ENCODE data around the gene DUSP8. TPM values are rescaled to one million over a fixed set of nuclear protein-coding genes. Genes with fewer than 3 reads are reported as not detected.
"Not testable (repeated sequence)": the region's sequence is repeated elsewhere in the genome, so short reads cannot be mapped to it uniquely, and the experiment has no call there.

The DUSP8 gene, protein sequence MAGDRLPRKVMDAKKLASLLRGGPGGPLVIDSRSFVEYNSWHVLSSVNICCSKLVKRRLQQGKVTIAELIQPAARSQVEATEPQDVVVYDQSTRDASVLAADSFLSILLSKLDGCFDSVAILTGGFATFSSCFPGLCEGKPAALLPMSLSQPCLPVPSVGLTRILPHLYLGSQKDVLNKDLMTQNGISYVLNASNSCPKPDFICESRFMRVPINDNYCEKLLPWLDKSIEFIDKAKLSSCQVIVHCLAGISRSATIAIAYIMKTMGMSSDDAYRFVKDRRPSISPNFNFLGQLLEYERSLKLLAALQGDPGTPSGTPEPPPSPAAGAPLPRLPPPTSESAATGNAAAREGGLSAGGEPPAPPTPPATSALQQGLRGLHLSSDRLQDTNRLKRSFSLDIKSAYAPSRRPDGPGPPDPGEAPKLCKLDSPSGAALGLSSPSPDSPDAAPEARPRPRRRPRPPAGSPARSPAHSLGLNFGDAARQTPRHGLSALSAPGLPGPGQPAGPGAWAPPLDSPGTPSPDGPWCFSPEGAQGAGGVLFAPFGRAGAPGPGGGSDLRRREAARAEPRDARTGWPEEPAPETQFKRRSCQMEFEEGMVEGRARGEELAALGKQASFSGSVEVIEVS
- polyA plus RNA-seq (ENCODE audit: insufficient read length): 28.4 TPM

DNA sequence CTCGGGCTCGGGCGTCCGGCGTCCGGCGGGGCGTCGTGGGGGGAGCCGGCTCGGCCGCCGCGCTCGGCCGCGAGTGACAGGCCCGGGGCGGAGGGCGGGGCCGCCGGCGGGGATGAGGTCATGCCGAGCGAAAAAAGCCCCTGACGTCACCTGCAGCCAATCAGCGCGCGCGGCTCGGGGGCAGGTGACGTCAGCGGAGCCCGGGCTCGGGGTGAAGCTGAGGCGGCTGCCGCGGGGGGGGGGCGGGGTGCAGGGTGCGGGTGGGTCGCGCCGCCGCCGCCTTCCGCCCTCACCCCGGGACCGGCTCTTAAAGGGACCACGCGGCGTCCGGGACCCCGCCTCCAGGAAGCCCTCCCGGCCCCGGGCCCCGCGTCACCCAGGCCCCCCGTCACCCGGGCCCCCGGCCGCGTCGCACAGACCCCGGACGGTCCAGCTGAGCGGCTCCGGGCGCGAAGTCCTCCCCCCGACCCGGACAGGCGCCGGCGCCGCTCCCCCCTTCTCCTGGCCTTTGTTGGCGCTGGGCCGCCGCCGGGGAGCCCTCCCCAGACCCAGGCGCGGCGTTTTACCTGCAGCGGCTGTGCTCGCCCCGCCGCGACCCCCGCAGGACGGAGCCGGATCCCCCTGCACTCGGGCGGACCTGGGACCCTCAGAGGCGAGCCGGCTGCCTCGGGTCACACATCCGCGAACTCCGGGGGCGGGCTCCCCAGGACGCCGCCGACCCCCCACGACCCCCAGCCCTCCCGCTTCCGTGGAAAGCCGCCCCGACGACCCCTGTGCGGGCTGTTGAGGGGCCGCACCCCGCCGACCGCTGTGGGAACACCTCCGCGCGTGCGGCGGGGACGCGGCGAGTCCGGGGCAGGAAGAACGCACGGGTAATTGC is at the start of gene DUSP8:
TSS of gene DUSP8 (minus strand) at position 75 of the 880 bp plus-strand sequence. CDS start 6,445 bp downstream, outside the sequence.
- peak; percentile 92 for DNase-seq

DNA sequence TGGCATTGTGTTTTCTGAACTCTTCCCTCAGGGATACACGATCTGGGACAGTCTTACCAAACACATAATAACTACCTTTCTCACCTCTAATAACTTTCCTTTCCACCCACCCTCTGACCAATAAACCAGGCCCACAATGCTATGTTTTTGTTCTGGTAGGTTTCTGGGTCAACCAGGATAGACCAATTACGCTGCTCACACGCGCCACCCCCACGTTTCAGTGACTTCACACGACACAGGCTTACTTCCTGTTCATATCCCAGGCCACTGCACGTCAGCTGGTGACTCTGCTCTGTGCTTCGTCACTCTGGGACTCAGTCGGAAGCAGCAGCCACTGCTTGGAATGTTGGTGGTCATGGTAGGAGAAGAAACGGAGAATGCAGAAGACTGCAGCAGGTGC is 47.4 kb upstream of the DUSP8 start:
- DNase-seq: no peak

DNA sequence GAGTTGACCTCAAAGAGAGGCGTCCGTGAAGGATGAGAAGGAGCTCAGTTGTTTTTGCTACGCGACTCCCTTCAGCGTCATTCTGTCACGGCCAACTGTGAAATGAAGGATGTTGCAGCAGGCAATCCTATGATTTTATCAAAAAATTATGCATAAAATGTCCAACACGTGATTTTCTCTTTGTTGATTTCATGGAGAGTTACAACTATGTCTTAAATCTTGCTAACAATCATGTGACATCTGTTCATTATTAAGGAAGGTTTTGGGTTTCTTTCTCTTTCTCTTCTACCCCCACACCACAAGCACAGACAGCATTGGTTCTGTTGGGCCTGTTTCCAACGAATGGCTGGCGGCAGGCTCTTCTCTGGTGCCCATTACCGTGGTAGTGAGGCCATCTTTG is 46.2 kb upstream of the DUSP8 start:
- DNase-seq: no peak

DNA sequence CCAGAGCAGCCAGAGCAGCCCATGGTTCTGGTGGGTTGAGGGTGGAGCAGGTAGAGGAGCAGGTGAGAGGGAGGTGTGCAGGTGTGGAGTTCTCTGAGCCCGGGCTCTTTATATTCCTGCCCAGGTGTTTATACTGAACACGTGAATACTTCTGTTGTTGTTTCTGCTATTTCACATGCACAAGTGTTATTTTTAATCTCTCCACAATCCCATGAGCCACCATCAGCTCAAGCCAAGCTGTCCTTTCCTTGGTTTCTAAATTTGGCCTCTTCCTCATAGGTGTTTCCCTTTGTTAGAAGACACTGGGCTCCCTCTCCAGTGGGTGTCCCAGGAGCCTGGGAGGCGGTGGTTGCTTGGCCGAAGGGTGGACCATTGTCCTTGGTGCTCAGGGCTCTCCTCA is 36.3 kb upstream of the DUSP8 start, which contains the start of gene KRTAP5-3:
TSS of gene KRTAP5-3 (minus strand) at position 101 of the 400 bp plus-strand sequence. CDS start at position 23, 78 bp downstream.
- DNase-seq: no peak

DNA sequence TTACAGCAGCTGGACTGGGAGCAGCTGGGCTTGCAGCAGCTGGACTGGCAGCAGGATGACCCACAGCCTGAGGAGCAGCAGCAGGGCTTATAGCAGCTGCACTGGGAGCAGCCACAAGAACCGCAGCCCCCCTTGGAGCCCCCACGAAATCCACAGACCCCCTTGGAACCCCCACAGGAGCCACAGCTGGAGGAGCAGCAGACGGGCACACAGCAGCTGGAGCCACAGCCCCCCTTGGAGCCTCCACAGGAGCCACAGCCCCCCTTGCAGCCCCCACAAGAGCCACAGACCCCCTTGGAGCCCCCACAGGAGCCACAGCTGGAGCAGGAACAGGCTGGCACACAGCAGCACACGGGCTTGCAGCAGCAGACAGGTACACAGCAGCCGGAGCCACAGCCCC is 35.8 kb upstream of the DUSP8 start:
- DNase-seq: not testable (repeated sequence)

DNA sequence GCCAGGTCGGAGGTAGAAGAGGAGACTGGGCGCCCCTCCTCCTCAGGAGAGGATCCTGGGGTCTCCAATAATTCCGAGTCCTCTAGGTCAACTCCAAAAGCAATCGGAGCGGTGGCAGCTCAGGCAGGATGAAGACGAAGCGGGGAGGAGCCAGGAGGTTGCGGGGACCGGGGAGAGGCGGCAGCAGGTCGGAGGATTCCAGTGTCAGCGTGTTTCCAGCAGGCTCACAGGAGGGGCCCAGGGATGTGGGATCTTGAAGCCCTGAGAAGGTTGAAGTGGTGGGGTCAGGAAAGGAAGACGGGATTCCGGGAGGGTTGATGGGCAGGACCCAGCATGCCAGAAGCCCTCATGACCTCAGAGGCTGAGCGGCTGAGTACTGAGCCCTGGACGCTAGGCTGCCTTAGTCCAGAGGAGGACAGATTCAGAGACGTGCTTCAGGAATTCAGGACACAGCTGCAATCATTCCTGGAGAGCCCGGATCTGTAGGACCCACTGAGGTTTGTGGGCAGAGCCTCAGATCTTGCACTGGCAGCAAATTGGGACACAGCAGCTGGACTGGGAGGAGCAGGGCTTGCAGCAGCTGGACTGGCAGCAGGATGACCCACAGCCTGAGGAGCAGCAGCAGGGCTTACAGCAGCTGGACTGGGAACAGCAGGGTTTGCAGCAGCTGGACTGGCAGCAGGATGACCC is 35.2 kb upstream of the DUSP8 start:
- not testable (repeated sequence) for DNase-seq

DNA sequence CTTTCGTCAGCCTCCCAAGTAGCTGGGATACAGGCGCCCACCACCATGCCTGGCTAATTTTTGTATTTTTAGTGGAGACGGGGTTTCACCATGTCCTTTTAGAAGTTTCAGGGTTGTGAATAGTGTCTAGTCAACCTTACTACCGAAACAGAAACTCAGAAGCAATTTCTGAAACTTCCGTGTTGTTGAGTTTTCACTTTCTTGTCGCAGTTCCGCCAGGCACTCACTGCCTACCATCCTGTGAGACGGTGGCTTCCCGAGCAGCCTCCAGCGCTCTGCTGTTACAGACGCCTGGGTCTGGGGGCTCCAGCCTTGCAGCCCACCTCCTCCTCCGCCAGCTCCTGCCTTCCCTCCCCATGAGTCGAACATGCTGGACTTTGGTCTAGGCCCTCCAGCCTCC is 33.9 kb upstream of the DUSP8 start:
- DNase-seq: not testable (repeated sequence)

DNA sequence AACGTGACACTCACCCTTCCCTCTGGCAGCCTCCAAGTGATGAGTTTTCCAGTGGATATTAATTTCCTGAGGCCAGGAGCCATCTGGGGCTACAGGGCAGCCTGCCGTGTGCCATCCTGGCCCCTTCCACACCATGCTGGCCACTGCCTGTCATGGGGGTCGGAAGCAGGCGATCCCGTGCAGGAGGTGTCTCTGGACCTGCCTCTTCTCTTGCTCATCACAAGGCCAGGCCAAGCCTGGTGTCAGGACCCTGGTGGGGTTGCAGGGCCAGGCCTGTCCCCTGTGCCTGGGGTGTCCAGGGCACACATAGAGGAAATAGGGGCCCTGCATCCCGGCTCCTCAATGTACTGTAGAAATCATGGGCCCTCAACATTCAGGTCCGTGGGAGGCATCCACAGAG is 32.6 kb upstream of the DUSP8 start:
- no peak for DNase-seq

DNA sequence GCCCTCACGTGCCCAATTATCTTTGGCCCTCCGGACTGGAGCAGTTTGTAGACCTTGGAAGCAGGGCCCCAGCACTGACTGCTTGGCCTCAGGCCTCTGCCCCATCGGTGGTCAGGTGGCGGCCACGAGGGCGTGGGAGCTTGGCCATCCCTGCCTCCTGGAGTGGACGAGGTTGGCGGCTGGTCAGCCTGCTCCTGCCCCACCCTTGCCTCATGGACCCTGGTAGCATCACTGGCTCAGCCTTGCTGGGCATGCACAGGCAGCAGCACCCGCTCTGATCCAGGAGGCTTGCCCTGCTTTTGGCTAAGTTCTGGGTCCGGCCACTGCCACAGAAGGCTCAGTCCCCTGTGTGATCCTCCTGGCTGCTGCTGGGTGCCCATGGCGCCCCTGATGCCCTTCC is 32.1 kb upstream of the DUSP8 start:
- DNase-seq: no peak

DNA sequence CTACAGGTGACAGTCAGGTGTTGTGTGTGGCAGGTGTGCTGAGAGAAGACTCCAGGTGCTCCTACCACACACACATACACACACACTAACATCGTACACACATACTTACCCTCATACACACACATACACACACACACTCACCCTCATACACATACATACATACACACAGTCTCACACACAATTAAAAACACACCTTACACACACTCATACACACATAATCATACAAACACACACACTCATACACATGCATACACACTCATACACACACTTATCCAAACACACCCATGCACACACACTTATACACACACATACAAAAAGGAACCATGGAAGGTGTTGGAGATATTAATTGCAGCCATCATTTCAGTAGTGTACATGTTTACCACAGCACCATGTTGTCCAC is 31.6 kb upstream of the DUSP8 start:
- DNase-seq: no peak

DNA sequence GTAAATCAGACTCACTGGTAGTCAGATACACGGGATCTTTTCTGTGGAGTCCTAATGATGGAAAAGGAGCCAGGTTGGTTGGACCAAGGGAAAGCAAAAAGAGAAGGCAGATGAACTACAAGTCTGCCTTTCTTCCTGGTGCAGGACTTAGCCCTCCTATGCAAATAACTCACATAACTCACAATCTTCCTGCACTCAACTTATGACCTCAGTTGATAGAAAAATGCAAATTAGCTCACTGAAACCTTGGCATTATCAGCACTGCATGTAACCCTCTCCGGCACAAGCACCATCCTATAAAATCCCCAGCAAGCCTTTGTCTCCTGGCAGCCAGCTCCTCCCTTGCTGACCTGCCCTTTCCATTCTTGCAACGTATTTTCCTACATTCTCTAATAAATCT is 29.6 kb upstream of the DUSP8 start:
- not testable (repeated sequence) for DNase-seq

DNA sequence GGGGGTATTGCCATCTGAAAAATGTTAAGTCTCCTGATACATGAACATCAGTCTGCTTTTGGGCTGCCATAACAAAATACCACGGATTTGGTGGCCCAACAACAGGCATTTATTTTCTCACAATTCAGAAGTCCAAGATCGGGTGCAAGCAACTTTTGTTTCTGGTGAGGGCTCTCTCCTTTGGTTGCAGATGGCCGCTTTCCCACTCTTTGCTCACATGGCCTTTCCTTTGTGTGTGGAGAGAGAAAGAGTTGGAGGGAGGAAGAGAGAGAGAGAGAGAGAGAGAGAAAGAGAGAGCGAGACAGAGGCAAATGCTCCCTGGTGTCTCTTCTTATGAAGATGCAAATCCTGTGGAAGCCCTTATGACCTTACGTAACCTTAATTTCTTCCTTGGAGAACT is 28.6 kb upstream of the DUSP8 start:
- no peak for DNase-seq

DNA sequence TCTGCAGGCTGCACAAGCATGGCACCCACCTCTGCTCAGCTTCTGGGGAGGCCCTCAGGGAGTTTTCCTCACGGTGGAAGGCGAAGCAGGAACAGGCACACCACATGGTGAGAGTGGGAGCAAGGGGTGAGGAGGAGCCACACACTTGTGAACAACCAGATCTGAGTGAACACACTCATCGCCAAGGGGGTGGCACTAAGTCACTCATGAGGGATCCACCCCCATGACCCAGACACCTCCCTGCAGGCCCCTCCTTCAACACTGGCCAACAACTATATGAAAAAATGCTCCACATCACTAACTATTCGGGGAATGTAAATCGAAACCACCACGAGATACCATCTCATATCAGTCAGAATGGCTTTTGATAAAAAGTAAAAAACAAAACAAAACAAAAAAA is 26.7 kb upstream of the DUSP8 start:
- no peak for DNase-seq

DNA sequence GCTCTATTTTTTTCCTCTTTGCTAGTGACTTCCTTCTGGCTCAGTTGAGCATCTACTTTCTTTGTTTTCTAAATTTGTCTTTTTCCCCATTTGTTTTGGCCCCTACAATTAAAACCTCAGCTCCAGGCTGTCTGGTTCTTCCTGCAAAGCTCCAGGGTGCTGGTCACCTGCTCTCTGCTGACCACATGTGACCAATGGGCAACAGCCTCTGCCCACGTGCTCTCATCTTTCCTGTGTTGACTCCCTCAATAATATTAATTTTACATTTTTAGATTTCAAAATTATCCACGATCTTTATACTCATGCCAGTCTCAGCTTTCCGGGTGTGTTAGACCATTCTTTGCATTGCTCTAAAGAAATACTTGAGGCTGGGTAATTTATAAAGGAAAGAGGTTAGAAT is 26.3 kb upstream of the DUSP8 start:
- not testable (repeated sequence) for DNase-seq

DNA sequence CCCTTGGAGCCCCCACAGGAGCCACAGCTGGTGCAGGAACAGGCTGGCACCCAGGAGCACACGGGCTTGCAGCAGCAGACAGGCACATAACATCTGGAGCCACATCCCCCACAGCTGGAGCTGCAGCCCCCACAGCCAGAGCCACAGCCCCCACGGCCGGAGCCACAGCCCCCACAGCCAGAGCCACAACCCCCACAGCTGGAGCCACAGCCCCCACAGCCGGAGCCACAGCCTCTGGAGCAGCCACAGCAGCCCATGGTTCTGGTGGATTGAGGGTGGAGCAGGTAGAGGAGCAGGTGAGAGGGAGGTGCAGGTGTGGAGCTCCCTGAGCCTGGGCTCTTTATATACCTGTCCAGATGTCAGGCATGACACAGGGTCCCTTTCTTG is 25.9 kb upstream of the DUSP8 start, which contains the start of gene KRTAP5-2:
TSS of gene KRTAP5-2 (minus strand) at position 301 of the 387 bp plus-strand sequence. CDS start at position 257, 44 bp downstream.
- no peak for DNase-seq

DNA sequence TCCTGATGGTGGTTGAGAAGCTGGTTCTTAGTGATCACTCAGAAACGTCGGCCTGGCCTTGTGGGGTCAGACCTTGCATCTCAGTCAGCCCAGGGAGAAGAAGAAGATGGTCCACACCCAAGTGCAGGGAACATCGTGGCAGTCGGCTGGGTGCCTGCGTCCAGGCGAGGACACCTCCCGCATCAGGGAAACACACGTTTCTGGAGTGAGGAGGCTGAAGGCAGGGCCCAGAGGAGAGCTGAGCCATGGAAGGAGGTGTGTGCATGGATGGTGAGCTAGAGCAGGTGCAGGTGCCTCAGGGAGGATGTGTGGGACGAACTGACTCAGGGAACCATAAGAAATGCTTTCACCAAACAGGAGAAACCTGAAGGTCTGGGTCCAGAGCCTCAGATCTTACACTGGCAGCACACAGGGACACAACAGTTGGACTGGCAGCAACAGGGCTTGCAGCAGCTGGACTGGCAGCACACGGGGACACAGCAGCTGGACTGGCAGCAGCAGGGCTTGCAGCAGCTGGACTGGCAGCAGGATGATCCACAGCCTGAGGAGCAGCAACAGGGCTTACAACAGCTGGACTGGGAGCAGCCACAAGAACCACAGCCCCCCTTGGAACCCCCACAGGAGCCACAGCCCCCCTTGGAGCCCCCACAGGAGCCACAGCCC is 25.4 kb upstream of the DUSP8 start:
- no peak for DNase-seq

DNA sequence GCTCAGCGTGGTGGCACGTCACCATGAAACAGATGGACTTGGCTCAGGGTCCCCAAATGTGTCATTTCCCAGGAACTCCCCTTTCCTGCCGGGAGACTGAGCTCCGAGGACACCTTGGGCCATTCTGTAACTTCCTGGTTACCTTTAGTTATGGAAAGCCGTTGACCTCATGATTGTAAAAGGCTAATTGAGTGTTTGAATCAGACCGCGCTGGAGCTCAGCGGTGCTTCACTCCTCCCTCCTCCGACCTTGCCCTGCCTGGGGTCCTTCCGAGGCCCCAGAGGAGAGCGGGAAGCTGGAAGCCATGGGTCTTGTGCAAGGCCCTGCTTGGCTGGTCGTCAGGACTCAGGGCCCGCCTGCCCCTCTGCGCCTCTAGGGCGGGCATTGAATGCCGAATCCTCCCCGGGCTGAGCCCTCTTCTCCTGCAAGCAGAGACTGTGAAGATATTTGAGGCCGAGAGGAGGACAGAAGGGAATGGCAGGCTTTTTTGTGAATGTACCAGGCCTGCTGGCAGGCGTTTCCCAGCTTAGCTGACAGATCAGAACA is 24.6 kb upstream of the DUSP8 start:
- DNase-seq: not testable (repeated sequence)

DNA sequence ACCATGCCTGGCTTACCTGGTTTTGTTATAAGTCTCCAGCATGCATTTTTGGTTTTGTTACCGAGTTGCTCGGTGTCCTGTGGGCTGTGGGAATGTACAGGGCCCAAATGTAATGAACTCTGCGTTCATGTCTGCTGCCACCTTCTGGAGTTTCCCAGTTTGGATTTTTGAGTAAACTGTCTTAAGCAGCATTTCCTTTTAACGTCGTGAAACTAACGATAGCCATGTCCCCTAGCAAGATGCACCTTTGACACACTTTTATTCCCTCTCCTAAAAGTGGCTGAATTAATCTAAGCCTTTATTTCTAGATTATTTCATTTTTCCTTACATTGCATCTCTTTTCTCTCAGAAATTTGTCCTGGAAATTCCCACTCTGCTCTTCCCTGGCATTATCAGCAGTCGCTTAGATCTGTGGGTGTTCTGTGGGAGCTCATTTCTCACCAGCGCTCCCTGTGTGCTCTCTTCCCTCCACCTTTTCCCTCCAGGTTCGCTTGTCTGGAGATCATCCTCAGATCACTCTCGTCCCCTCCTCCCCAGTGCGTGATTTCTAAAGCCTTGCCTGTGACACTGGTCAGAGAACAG is 24.0 kb upstream of the DUSP8 start:
- not testable (repeated sequence) for DNase-seq

DNA sequence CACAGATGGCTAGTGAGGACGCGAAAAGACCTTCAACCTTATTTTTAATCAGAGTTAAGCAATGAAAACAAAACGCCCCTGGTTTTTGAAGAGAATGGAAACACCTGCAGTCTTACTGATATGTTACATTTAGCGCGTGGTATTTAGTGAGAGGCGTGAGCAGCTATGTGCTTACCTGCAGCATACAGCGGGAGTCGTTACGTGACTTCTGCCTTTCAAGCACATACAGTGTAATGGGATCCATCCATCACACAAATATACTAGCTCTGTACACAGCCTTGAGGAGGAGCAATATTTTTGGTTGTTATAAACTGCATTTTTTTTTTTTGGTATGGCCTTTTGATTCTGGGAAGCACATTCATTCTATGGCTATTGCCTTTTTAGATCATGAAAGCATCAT is 20.6 kb upstream of the DUSP8 start:
- no peak for DNase-seq

DNA sequence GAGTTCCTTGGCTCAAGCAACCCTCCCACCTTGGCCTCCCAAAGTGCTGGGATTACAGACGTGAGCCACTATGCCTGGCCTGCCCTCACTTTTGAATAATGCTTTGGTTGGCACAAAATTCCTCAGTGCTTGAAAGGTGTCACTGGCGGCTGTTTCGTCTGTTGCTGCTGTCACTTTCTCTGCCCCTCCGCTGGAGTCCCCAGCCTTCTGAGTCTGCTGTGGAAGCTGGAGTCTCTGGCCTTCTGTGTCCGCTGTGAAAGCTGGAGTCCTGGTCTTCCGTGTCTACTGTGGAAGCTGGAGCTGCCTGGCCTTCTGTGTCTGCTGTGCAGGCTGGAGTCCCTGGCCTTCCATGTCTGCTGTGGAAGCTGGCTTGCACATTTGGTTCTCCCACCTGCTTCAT is 17.9 kb upstream of the DUSP8 start:
- no peak for DNase-seq
